8988T (cell line): Measurements from ENCODE around the gene SLC24A3.

ENCODE experiments used
- DNase-seq: peaks from one replicate; pipeline ENCODE4 v3.0.0; 2011

SLC24A3 gene

GRCh38 chr20:19555726-19556125 lies 343.3 kb downstream of the SLC24A3 start:
- no peak for DNase-seq

GRCh38 chr20:19557291-19557690 lies 344.8 kb downstream of the SLC24A3 start:
- no peak for DNase-seq

GRCh38 chr20:19560881-19561480 lies 348.5 kb downstream of the SLC24A3 start:
- no peak for DNase-seq

GRCh38 chr20:19562426-19562825 lies 350.0 kb downstream of the SLC24A3 start:
- DNase-seq, result no peak

- no peak for DNase-seq
These were observed 351.8 kb downstream of the SLC24A3 start for GRCh38 chr20:19564261-19564660.

GRCh38 chr20:19565736-19566135 lies 353.3 kb downstream of the SLC24A3 start:
- no peak for DNase-seq

- no peak for DNase-seq
These were observed 353.9 kb downstream of the SLC24A3 start for GRCh38 chr20:19566226-19566945.

GRCh38 chr20:19568128-19568527 lies 355.7 kb downstream of the SLC24A3 start:
- DNase-seq, result no peak

- no peak for DNase-seq
These were observed 359.6 kb downstream of the SLC24A3 start for GRCh38 chr20:19571996-19572395.

- no peak for DNase-seq
These were observed 365.2 kb downstream of the SLC24A3 start for GRCh38 chr20:19577692-19578091.

- DNase-seq, result no peak
These were observed 370.3 kb downstream of the SLC24A3 start for GRCh38 chr20:19582782-19583181.

GRCh38 chr20:19583532-19584175 lies 371.2 kb downstream of the SLC24A3 start:
- peak; percentile 56 for DNase-seq

- no peak for DNase-seq
These were observed 375.8 kb downstream of the SLC24A3 start for GRCh38 chr20:19588241-19588640.

GRCh38 chr20:19588732-19589131 lies 376.3 kb downstream of the SLC24A3 start:
- DNase-seq, result no peak

GRCh38 chr20:19589787-19590362 lies 377.4 kb downstream of the SLC24A3 start:
- no peak for DNase-seq

- no peak for DNase-seq
These were observed 377.9 kb downstream of the SLC24A3 start for GRCh38 chr20:19590382-19590781.

- DNase-seq, result no peak
These were observed 381.3 kb downstream of the SLC24A3 start for GRCh38 chr20:19593762-19594161.

GRCh38 chr20:19594896-19595295 lies 382.5 kb downstream of the SLC24A3 start:
- no peak for DNase-seq

GRCh38 chr20:19598117-19598850 lies 385.8 kb downstream of the SLC24A3 start:
- DNase-seq, result no peak

- DNase-seq, result no peak
These were observed 386.8 kb downstream of the SLC24A3 start for GRCh38 chr20:19599200-19599599.

- DNase-seq, result no peak
These were observed 387.6 kb downstream of the SLC24A3 start for GRCh38 chr20:19600042-19600441.

- DNase-seq, result no peak
These were observed 388.8 kb downstream of the SLC24A3 start for GRCh38 chr20:19601126-19601810.
